Stomach (tissue), 19 donors: ENCODE measurements around the gene EHHADH. TPM values are rescaled to one million over a fixed set of nuclear protein-coding genes. Genes with fewer than 3 reads are reported as not detected.
A peak's percentile ranks its signal among the peaks of the same experiment; 100 is the strongest.
"Not testable (repeated sequence)": the region's sequence is repeated elsewhere in the genome, so short reads cannot be mapped to it uniquely, and the experiment has no call there.

ENCODE experiments used
- DNase-seq, 2 donors: peaks; one replicate each; pipeline versions ENCODE4 v3.0.0 to v3.0.0-alpha.2; 2013 to 2019
- H3K27ac ChIP-seq, 5 donors: fragments of 200-600 bp in 4 of 5; sonication (generic) in 4 of 5; one replicate each; pipeline ENCODE4 v1.5.1; 2013 to 2019; ENCODE audit warnings: mild to moderate bottlenecking in 1 of 5, moderate library complexity in 1 of 5
- H3K27me3 ChIP-seq, 3 donors: fragments of 200-600 bp; sonication (generic); one replicate each; pipeline ENCODE4 v1.5.1; 2017 to 2019; ENCODE audit warnings: mixed run types in 1 of 3
- H3K36me3 ChIP-seq, 4 donors: fragments of 200-600 bp; sonication (generic); 1 replicate in 3 of 4; 2 replicates in 1 of 4; pipeline ENCODE4 v1.5.1; 2016 to 2019
- H3K4me1 ChIP-seq, 4 donors: fragments of 200-600 bp; sonication (generic); one replicate each; pipeline ENCODE4 v1.5.1; 2016 to 2019
- H3K4me3 ChIP-seq, 4 donors: fragments of 200-600 bp; sonication (generic) in 3 of 4; one replicate each; pipeline ENCODE4 v1.5.1; 2016 to 2019; ENCODE audit warnings: mild to moderate bottlenecking in 1 of 4
- H3K9me3 ChIP-seq, 4 donors: fragments of 200-600 bp; sonication (generic); one replicate each; pipeline ENCODE4 v1.5.1; 2016 to 2019
- EP300 ChIP-seq: sonication (generic); formaldehyde crosslinking; IDR thresholded peaks from one replicate; pipeline ENCODE4 v1.6.1; 2017; ENCODE audit warnings: antibody characterized with exemption
- POLR2A ChIP-seq, 4 donors: fragments of 450-650 bp; IDR thresholded peaks; one replicate each; pipeline ENCODE4 v1.6.1; 2016; ENCODE audit warnings: antibody characterized with exemption in 4 of 4, control low read depth in 2 of 4, mild to moderate bottlenecking in 1 of 4, moderate library complexity in 1 of 4
- POLR2AphosphoS5 ChIP-seq, 3 donors: sonication (generic); formaldehyde crosslinking; IDR thresholded peaks; one replicate each; pipeline ENCODE4 v1.6.1; 2016; ENCODE audit warnings: antibody characterized with exemption in 3 of 3
- WGBS, 5 donors: extraction: QIAGEN DNeasy Blood & Tissue Kit in 3 of 5; methylation state at CpG; one replicate each; pipeline versions ENCODE4 v1.1.5 to v1.1.7; 2013 to 2018; 5-methylcytosine and 5-hydroxymethylcytosine counted together
- intact Hi-C: fragments of 100-400 bp; cut with DNase I; formaldehyde crosslinking; loops from one replicate; pipeline ENCODE4 v1.15.1; 2023; ENCODE audit warnings: low total_unique reads
- long read RNA-seq, 10 donors: transcript quantifications; one replicate each; lab custom pipeline, GENCODE V29; 2026
- polyA plus RNA-seq, 3 donors: library from polyadenylated mRNA; stranded (reverse); fragments of 200-250 nt; gene quantifications; one replicate each; pipeline ENCODE4 v1.2.3, GENCODE V29; 2013
- total RNA-seq, 5 donors: library from RNA; depleted of rRNA; stranded (reverse); fragments of >200 nt; gene quantifications; one replicate each; pipeline versions ENCODE4 v1.1.0 to v1.2.3, GENCODE V29; 2014 to 2016
- TF ChIP-seq, protein P1 (sequence below), 7 experiments: fragments of 450-650 bp in 4 of 7; fragments of 200-600 bp in 3 of 7; sonication (generic) in 3 of 7; IDR thresholded peaks; one replicate each; pipeline ENCODE4 v1.5.1; 2016 to 2019; ENCODE audit warnings: antibody characterized with exemption in 7 of 7, control low read depth in 2 of 7, mild to moderate bottlenecking in 1 of 7
- donor health status: healthy with polysubstance abuse.
- donor health status: Bipolar disorder and iron deficiency.
- donor health status: healthy.

The EHHADH gene
- total RNA-seq: 10 to 100 TPM in 2 of 5 donors, 1 to 10 TPM in 2, under 1 TPM in 1; 0.58 to 18.3 (median 8.8) TPM
- polyA plus RNA-seq: 1 to 10 TPM; 4.0 to 7.2 (median 6.5) TPM
- long read RNA-seq, donor 1: 0 reads
- long read RNA-seq, donor 2: 0 reads
- long read RNA-seq, donor 3, partial matches to known transcripts: 0 of 1 reads
- long read RNA-seq, donor 3, other reads (novel, unspliced or antisense): 0 of 1 reads
- long read RNA-seq, donor 4: 0 reads
- long read RNA-seq, donor 5, partial matches to known transcripts: 18 of 18 reads
- long read RNA-seq, donor 5, other reads (novel, unspliced or antisense): 0 of 18 reads
- long read RNA-seq, donor 6: 0 reads
- long read RNA-seq, donor 7: 0 reads
- long read RNA-seq, donor 8, partial matches to known transcripts: 42 of 65 reads
- long read RNA-seq, donor 8, other reads (novel, unspliced or antisense): 22 of 65 reads
- long read RNA-seq, donor 9, partial matches to known transcripts: 0 of 34 reads
- long read RNA-seq, donor 9, other reads (novel, unspliced or antisense): 34 of 34 reads
- long read RNA-seq, donor 10, partial matches to known transcripts: 0 of 1 reads
- long read RNA-seq, donor 10, other reads (novel, unspliced or antisense): 0 of 1 reads

DNA sequence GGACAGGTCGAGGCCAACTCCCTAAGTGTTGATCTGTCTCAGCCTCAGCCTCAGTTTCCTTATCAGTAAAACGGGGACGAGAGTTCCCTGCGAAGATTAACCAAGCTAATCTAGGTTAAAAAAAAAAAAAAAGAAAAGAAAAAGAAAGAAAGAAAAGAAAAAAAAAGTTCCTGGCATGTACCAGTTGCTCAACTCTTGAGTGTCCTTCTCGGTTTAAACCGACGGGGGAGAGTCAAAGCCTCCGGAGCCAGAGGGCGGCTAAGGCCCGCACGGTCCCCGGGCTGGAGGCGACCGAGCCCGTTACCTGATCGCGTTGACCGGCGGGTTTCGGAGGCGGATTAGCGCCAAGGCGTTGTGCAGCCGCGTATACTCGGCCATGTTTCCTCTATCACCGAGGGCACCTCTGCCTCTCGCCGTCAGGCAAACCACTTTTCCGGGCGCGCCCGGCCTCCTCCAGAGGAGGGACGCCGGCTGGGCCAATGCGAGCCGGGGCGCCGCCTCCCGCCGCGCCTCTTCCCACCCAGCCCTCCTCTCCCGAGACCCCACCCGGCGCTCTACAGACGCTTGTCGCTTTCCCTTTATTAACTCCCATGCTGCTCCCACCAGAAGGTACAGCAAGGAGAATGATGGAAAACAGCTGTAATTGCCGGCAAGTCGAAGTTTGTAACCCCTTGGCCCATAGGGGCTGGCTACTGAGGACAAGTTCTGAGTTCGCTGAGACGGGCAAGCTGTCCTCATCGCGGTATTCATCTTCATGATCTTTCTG is at the start of gene EHHADH:
Gene EHHADH, minus strand, starts transcription at position 405 of the 766 bp plus-strand sequence. Its CDS starts 27 bp downstream, at position 378.
- TF ChIP-seq EP300 (no peak), POLR2AphosphoS5 (IDR thresholded peaks at IDR 0.05) (peak in 2 of 3 donors; percentile 68 to 84)
- intact Hi-C loops: no loop called here
- Histone ChIP-seq H3K36me3 (no peaks in the 10 kb centered on the region), H3K9me3 (peaks cover 0 to 4% (median 3%) of the 10 kb centered on the region in 4 donors), H3K4me3 (peak within 1 kb of the TSS; percentile 53 to 73 (median 59)), H3K4me1 (peaks cover 0 to 11% (median 6%) of the 10 kb centered on the region in 4 donors), H3K27me3 (no peaks in the 10 kb centered on the region), H3K27ac (peak within 1 kb of the TSS; percentile 76 to 92 (median 84))
- 2 to 4% (median 3%) methylated on average over 36 to 53 of the region's 53 CpGs for WGBS, 5 donors
- peak; percentile 83 to 93 for DNase-seq

DNA sequence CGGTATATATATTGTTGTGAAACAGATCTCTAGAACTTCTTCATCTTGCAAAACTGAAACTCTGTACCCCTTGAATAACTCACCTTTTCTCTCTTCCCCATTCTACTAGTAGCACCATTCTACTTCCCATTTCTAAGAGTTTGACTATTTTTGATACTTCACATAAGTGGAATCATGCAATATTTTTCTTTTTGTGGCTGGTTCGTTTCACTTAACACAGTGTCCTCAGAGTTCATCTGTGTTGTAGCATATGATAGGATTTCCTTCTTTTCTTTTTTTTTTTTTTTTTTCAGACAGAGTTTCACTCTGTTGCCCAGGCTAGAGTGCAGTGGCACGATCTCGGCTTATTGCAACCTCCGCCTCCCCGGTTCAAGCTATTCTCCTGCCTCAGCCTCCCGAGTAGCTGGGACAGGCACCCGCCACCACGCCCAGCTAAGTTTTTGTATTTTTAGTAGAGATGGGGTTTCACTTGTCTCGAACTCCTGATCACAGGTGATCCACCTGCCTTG is 46.1 kb upstream of the EHHADH start:
- DNase-seq, H3K4me3 ChIP-seq, H3K27ac ChIP-seq, H3K4me1 ChIP-seq, H3K9me3 ChIP-seq, intact Hi-C loops, H3K27me3 ChIP-seq: not testable (repeated sequence)
- H3K36me3 ChIP-seq: peaks cover 0 to 24% (median 2%) of the 10 kb centered on the region in 4 donors
- WGBS, 5 donors: 87 to 95% (median 89%) methylated on average over 10 of the region's 10 CpGs

DNA sequence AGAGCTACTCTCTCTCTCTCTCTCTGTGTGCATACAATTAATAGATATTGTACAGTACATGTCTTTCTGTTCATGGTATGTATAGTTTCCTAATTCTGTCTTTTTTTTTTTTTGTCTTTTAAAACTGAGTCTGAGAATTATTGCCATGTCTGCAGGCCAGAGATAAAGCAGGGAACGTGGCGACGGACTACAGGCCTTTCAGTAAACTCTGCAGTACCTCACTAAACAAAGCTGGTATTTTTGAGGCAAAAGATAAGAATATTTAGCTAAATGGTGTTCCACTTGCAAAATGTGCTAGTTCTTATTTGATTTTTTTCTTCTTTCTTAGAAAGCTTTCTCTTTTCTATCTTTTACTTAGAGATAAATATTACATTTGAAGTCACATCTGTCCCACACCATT is 44.0 kb upstream of the EHHADH start:
- H3K36me3 ChIP-seq: peaks cover 0 to 25% (median 8%) of the 10 kb centered on the region in 4 donors
- H3K4me3 ChIP-seq: no peak overlapping the region
- no peak overlapping the region for H3K27ac ChIP-seq
- intact Hi-C loops: no loop called here
- H3K9me3 ChIP-seq: no peaks in the 10 kb centered on the region
- TF ChIP-seq EP300 (no peak), POLR2AphosphoS5 (IDR thresholded peaks at IDR 0.05) (no peak), POLR2A (IDR thresholded peaks at IDR 0.05) (no peak)
- TF ChIP-seq, protein P1, sequence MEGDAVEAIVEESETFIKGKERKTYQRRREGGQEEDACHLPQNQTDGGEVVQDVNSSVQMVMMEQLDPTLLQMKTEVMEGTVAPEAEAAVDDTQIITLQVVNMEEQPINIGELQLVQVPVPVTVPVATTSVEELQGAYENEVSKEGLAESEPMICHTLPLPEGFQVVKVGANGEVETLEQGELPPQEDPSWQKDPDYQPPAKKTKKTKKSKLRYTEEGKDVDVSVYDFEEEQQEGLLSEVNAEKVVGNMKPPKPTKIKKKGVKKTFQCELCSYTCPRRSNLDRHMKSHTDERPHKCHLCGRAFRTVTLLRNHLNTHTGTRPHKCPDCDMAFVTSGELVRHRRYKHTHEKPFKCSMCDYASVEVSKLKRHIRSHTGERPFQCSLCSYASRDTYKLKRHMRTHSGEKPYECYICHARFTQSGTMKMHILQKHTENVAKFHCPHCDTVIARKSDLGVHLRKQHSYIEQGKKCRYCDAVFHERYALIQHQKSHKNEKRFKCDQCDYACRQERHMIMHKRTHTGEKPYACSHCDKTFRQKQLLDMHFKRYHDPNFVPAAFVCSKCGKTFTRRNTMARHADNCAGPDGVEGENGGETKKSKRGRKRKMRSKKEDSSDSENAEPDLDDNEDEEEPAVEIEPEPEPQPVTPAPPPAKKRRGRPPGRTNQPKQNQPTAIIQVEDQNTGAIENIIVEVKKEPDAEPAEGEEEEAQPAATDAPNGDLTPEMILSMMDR (IDR thresholded peaks at IDR 0.05): no peak
- H3K27me3 ChIP-seq: no peaks in the 10 kb centered on the region
- WGBS, 5 donors: 39 to 72% (median 64%) methylated on average over 3 of the region's 3 CpGs
- no peak for DNase-seq
- no peaks in the 10 kb centered on the region for H3K4me1 ChIP-seq

DNA sequence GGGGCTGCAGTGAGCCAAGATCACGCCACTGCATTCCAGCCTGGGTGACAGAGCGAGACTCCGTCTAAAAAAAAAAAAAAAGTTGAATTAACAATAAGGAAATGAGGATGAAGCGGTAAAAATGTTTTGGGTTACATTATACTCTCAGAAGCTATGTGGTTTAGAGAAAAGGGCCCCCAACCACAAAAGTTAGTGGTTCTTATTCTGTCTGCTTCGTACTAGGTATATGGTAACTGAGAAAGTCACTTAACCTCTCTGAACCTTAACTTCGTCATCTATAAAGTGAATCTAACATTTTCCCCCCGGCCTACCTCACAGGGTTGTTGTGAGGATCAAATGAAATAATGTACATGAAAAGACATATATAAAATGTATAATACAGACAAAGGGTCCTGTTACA is 38.4 kb upstream of the EHHADH start:
- intact Hi-C loops: no loop called here
- TF ChIP-seq, protein P1 (IDR thresholded peaks at IDR 0.05): no peak
- no peak for TF ChIP-seq POLR2AphosphoS5 (IDR thresholded peaks at IDR 0.05)
- no peak for TF ChIP-seq EP300
- 86 to 93% (median 91%) methylated on average over 7 of the region's 7 CpGs for WGBS, 5 donors
- no peaks in the 10 kb centered on the region for H3K9me3 ChIP-seq
- H3K27me3 ChIP-seq: no peaks in the 10 kb centered on the region
- no peak overlapping the region for H3K27ac ChIP-seq
- no peaks in the 10 kb centered on the region for H3K4me1 ChIP-seq
- DNase-seq: no peak
- peaks cover 0 to 30% (median 23%) of the 10 kb centered on the region in 4 donors for H3K36me3 ChIP-seq
- no peak overlapping the region for H3K4me3 ChIP-seq

DNA sequence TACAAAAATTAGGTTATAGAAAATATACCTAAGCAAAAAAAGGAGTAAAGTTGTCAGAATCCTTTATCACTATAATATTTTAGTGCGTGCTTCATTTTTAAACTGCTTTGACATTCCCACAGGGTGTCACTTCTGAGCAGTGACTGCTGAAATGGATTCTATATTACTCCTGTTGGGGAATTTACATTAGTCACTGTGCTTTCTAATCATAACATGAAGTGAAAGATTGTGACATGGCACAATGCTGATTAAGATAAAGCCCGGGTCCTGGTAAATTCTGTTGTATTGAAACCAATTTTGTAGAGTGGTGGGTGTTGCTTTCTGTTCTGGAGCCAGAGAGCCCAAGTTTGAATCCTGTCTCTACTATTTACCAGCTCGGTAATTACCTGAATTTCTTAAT is 36.4 kb upstream of the EHHADH start:
- Histone ChIP-seq H3K36me3 (peaks cover 0 to 26% (median 20%) of the 10 kb centered on the region in 4 donors), H3K27ac (no peak overlapping the region), H3K27me3 (no peaks in the 10 kb centered on the region), H3K4me3 (no peak overlapping the region), H3K4me1 (peaks cover 0 to under 1% (median 0%) of the 10 kb centered on the region in 4 donors), H3K9me3 (no peaks in the 10 kb centered on the region)
- intact Hi-C loops: no loop called here
- peak in 1 of 2 donors; percentile 22 for DNase-seq
- 49 to 73% (median 62%) methylated on average over 3 of the region's 3 CpGs for WGBS, 5 donors
- TF ChIP-seq EP300: no peak
- TF ChIP-seq, protein P1 (IDR thresholded peaks at IDR 0.05): no peak
- no peak for TF ChIP-seq POLR2AphosphoS5 (IDR thresholded peaks at IDR 0.05)
- no peak for TF ChIP-seq POLR2A (IDR thresholded peaks at IDR 0.05)
